Measurements from ENCODE around the gene VMP1.

Gene VMP1

DNA sequence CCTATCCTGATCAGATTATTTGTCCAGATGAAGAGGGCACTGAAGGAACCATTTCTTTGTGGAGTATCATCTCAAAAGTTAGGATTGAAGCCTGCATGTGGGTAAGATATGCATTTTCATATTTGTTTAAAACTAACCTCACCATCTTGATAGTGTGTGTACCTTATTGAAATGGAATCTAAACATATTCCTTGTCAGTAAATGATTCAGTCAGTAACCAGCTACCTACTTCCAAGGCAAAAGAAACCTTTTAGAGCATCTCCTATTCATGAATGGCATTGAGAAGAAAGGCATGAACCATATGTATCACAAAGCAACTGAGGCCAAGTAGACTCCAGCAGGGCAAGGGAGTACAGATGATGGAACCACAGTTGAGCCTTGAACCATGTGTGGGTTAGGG lies 57.6 kb downstream of the VMP1 start:
- no peak for DNase-seq (ENCODE audit: extremely low read depth, low read depth)
- no peak overlapping the region for H3K4me3 ChIP-seq (replicated peaks; ENCODE audit: low read depth, low read length)
- TF ChIP-seq, protein P1, sequence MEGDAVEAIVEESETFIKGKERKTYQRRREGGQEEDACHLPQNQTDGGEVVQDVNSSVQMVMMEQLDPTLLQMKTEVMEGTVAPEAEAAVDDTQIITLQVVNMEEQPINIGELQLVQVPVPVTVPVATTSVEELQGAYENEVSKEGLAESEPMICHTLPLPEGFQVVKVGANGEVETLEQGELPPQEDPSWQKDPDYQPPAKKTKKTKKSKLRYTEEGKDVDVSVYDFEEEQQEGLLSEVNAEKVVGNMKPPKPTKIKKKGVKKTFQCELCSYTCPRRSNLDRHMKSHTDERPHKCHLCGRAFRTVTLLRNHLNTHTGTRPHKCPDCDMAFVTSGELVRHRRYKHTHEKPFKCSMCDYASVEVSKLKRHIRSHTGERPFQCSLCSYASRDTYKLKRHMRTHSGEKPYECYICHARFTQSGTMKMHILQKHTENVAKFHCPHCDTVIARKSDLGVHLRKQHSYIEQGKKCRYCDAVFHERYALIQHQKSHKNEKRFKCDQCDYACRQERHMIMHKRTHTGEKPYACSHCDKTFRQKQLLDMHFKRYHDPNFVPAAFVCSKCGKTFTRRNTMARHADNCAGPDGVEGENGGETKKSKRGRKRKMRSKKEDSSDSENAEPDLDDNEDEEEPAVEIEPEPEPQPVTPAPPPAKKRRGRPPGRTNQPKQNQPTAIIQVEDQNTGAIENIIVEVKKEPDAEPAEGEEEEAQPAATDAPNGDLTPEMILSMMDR (IDR thresholded peaks at IDR 0.05; ENCODE audit: low read depth, low read length, missing control alignments), result no peak

DNA sequence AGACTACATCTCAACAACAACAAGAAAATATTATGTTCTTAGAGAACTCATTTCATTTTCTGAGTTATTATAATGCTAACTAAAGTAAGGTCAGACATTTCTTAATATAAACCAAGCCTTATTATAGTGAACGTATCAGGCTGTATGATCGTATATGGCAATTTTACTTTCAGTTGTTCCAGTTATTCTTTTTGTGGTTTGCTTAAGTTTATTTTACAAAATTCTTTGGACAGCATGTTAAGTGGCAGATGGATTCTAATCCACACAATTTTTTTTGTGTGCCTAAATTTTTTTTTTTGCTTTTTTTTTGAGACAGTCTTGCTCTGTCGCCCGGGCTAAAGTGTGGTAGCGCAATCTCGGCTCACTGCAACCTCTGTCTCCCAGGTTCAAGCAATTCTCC lies 59.0 kb downstream of the VMP1 start:
- no peak for DNase-seq (ENCODE audit: extremely low read depth, low read depth)
- H3K4me3 ChIP-seq (replicated peaks; ENCODE audit: low read depth, low read length), result no peak overlapping the region
- TF ChIP-seq, protein P1 (IDR thresholded peaks at IDR 0.05; ENCODE audit: low read depth, low read length, missing control alignments), result no peak

DNA sequence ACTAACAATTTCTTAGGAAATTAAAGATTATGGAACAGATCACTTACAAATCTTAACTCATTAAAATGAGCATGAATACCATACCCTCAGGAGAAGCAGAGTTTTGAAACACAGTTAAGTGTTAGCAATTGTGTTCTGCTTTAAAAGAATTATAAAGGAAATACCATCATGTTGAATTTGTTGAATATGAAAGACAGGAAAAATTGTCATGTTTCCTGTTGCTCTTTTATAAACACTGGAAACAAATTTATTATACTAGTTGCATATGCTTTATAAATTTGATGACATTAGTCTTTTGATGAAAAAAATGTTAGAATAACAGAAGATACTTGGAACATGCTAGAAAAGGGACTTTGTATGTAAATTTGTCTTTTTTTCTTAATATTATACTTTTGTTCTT lies 59.7 kb downstream of the VMP1 start:
- no peak overlapping the region for H3K4me3 ChIP-seq (replicated peaks; ENCODE audit: low read depth, low read length)
- no peak for DNase-seq (ENCODE audit: extremely low read depth, low read depth)
- TF ChIP-seq, protein P1 (IDR thresholded peaks at IDR 0.05; ENCODE audit: low read depth, low read length, missing control alignments), result no peak

DNA sequence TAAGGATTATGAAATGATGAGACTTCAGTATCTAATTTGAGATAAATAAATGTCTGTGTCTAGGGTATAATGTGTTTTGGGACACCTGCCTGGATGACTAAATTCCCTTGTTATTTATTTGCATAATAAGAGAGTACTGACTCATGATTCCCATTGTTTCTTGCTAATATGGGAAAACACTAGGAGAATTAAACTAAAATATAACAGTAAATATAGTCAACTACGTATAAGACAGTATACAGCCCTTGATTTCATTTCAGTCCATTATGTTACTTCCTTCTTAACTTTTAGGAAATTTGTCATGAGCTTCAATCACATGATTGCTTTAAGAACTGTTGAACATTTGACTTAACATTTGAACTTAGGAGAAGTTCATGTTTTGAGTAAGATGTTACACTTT lies 62.4 kb downstream of the VMP1 start:
- DNase-seq (ENCODE audit: extremely low read depth, low read depth), result no peak
- H3K4me3 ChIP-seq (replicated peaks; ENCODE audit: low read depth, low read length), result no peak overlapping the region
- TF ChIP-seq, protein P1 (IDR thresholded peaks at IDR 0.05; ENCODE audit: low read depth, low read length, missing control alignments), result no peak

DNA sequence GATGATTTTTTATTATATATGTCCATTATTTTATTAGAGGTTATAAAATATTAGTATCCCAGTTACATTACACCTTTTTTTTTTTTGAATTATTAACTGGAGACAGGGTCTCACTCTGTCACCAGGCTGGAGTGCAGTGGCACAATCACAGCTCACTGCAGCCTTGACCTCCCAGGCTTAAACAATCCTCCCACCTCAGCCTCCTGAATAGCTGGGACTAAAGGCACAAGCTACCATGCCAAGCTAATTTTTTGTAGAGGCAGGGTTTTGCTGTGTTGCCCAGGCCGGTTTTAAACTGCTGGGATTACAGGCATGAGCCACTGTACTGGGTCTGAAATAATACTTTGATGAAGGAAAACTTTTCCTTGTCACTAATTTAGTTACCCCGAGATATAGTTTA lies 63.6 kb downstream of the VMP1 start:
- H3K4me3 ChIP-seq (replicated peaks; ENCODE audit: low read depth, low read length), result no peak overlapping the region
- no peak for DNase-seq (ENCODE audit: extremely low read depth, low read depth)
- TF ChIP-seq, protein P1 (IDR thresholded peaks at IDR 0.05; ENCODE audit: low read depth, low read length, missing control alignments), result no peak

DNA sequence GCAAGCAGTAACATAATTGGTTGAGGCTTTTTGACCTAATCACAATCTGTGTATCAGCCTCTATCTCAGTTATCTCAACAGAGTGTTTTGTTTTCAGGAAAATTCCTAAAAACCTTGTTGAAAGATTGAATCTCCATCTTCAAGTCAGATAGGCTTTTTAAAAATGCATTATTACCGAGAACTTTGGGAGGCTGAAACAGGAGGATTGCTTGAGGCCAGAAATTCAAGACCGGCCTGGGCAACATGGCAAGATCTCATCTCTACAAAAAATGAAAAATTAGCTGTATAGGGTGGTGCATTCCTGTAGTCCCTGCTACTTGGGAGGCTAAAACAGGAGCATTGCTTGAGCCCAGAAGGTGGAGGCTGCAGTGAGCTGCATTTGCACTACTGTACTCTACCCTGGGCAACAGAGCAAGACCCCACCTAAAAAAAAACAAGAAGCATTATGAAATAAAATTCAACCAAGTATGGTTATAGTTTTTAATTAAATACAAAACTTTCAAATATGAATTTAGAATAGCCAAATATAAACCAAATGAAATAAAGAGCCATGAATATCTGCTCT lies 68.4 kb downstream of the VMP1 start:
- TF ChIP-seq, protein P1 (IDR thresholded peaks at IDR 0.05; ENCODE audit: low read depth, low read length, missing control alignments), result no peak
- no peak for DNase-seq (ENCODE audit: extremely low read depth, low read depth)
- H3K4me3 ChIP-seq (replicated peaks; ENCODE audit: low read depth, low read length), result no peak overlapping the region

DNA sequence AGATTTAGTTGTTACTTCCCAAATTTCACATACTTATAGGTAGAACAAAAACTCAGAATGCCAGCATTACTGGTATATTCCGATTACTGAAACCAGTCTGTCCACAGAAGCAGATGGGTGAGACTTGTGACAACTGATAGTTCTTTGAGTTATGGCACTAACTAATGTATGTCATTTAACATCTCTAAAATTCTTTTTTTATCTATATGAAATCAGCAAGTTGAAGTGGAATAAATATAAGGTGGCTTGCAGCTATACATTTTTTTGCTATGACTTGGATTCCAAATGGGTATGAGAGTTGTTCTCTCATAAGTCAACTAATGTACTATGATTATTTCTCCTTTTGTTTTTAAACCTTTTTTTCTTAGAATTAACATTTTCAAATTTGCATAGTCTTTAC lies 69.1 kb downstream of the VMP1 start:
- TF ChIP-seq, protein P1 (IDR thresholded peaks at IDR 0.05; ENCODE audit: low read depth, low read length, missing control alignments), result no peak
- no peak for DNase-seq (ENCODE audit: extremely low read depth, low read depth)
- H3K4me3 ChIP-seq (replicated peaks; ENCODE audit: low read depth, low read length), result no peak overlapping the region
